ENCODE results near the gene WNT3A.
"Not testable (repeated sequence)": the region's sequence is repeated elsewhere in the genome, so short reads cannot be mapped to it uniquely, and the experiment has no call there.

DNA sequence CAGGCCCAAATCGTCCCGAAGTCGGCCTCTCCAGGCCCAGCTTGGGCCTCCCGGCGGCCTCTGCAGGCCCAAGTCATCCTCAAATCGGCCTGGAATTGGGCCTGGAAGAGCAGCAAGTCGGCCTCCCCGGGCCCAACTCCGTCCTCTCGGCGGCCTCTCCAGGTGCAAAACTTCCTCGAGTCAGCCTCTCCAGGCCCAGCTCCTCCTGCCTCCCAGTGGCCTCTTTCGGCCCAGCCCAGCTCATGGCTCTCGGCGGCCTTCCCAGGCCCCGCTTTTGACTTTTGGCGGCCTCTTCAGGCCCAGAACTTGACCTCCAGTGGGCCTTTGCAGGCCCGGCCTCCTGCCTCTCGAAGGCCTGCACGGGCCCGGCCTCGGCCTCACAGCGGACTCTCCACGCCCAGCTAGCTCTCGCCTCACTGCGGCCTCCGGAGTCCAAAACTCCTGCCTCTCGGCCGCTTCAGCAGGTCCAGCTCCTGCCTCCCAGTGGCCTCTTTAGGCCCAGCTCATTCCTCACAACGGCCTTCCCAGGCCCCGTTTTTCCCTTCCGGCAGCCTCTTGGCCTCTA lies 33.0 kb upstream of the WNT3A start:
- TF ChIP-seq CTCF (conservative IDR thresholded peaks at IDR 0.05); ZFX (IDR thresholded peaks at IDR 0.05): not testable (repeated sequence)

Measured in C4-2B (cell line).